H9 (cell line): Measurements from ENCODE around the gene DCLK2. TPM values are rescaled to one million over a fixed set of nuclear protein-coding genes. Genes with fewer than 3 reads are reported as not detected.

Experiments
- DNase-seq: peaks from one replicate; pipeline ENCODE4 v3.0.0-alpha.2; 2017
- H2AFZ ChIP-seq: one replicate; pipeline ENCODE4 v1.6.1; 2013; ENCODE audit warnings: mild to moderate bottlenecking, low read length, control low read depth, moderate library complexity
- H2AK5ac ChIP-seq: 2 replicates; pipeline ENCODE4 v1.6.1; 2013; ENCODE audit warnings: low read length, control low read depth, mixed read lengths; ENCODE audit not compliant: insufficient read length
- H2BK120ac ChIP-seq: one replicate; pipeline ENCODE4 v1.6.1; 2013; ENCODE audit warnings: low read depth, mild to moderate bottlenecking, low read length, control low read depth, inconsistent platforms; ENCODE audit not compliant: poor library complexity, severe bottlenecking
- H2BK12ac ChIP-seq: 2 replicates; pipeline ENCODE4 v1.6.1; 2013; ENCODE audit warnings: low read length, control low read depth, mixed read lengths, low read depth; ENCODE audit not compliant: insufficient read length
- H2BK15ac ChIP-seq: 2 replicates; pipeline ENCODE4 v1.6.1; 2013; ENCODE audit warnings: low read depth, low read length, control low read depth
- H2BK20ac ChIP-seq: one replicate; pipeline ENCODE4 v1.6.1; 2013; ENCODE audit warnings: low read depth, mild to moderate bottlenecking, low read length, control low read depth, inconsistent platforms; ENCODE audit not compliant: poor library complexity, severe bottlenecking
- H2BK5ac ChIP-seq: 2 replicates; pipeline ENCODE4 v1.6.1; 2013; ENCODE audit warnings: low read length, control low read depth, mixed read lengths; ENCODE audit not compliant: insufficient read length
- H3K14ac ChIP-seq: 2 replicates; pipeline ENCODE4 v1.6.1; 2013; ENCODE audit warnings: low read length, control low read depth; ENCODE audit not compliant: insufficient read depth
- H3K18ac ChIP-seq: 2 replicates; pipeline ENCODE4 v1.6.1; 2013; ENCODE audit warnings: low read depth, mild to moderate bottlenecking, mixed read lengths, low read length, control low read depth; ENCODE audit not compliant: insufficient read length
- H3K23ac ChIP-seq: 2 replicates; pipeline ENCODE4 v1.6.1; 2013; ENCODE audit warnings: low read length, control low read depth, mixed read lengths, low read depth; ENCODE audit not compliant: insufficient read length
- H3K23me2 ChIP-seq: 2 replicates; pipeline ENCODE4 v1.6.1; 2013; ENCODE audit warnings: low read depth, mild to moderate bottlenecking, mixed read lengths, low read length, control low read depth; ENCODE audit not compliant: insufficient read length, poor library complexity, severe bottlenecking
- H3K27ac ChIP-seq: 2 replicates; pipeline ENCODE4 v1.5.1; 2013; ENCODE audit warnings: low read length, control low read depth, mixed read lengths, low read depth; ENCODE audit not compliant: insufficient read length
- H3K27me3 ChIP-seq: 2 replicates; pipeline ENCODE4 v1.6.1; 2013; ENCODE audit warnings: low read length, control low read depth, inconsistent platforms; ENCODE audit not compliant: insufficient read depth
- H3K4ac ChIP-seq: 2 replicates; pipeline ENCODE4 v1.6.1; 2013; ENCODE audit warnings: low read depth, mild to moderate bottlenecking, control low read depth, inconsistent platforms, low read length, moderate library complexity
- H3K4me1 ChIP-seq: 2 replicates; pipeline ENCODE4 v1.6.1; 2013; ENCODE audit warnings: low read length, control low read depth, inconsistent platforms; ENCODE audit not compliant: insufficient read depth
- H3K4me2 ChIP-seq: 2 replicates; pipeline ENCODE4 v1.6.1; 2013; ENCODE audit warnings: low read length, control low read depth, mixed read lengths; ENCODE audit not compliant: insufficient read length, insufficient read depth
- H3K56ac ChIP-seq: 2 replicates; pipeline ENCODE4 v1.6.1; 2013; ENCODE audit warnings: low read depth, mild to moderate bottlenecking, mixed read lengths, low read length, control low read depth; ENCODE audit not compliant: insufficient read length
- H3K79me1 ChIP-seq: 2 replicates; pipeline ENCODE4 v1.6.1; 2013; ENCODE audit warnings: low read depth, mild to moderate bottlenecking, moderate library complexity, low read length, control low read depth, inconsistent platforms; ENCODE audit not compliant: insufficient read depth, poor library complexity, severe bottlenecking
- H3K79me2 ChIP-seq: 2 replicates; pipeline ENCODE4 v1.6.1; 2013; ENCODE audit warnings: low read length, control low read depth, inconsistent platforms; ENCODE audit not compliant: insufficient read depth
- H3K9ac ChIP-seq: 2 replicates; pipeline ENCODE4 v1.6.1; 2013; ENCODE audit warnings: low read length, control low read depth, mixed read lengths; ENCODE audit not compliant: insufficient read length; ENCODE audit errors: extremely low read depth
- H3K9me3 ChIP-seq: one replicate; pipeline ENCODE4 v1.6.1; 2013; ENCODE audit warnings: low read depth, low read length, inconsistent platforms; ENCODE audit not compliant: control insufficient read depth
- H3T11ph ChIP-seq: one replicate; pipeline ENCODE4 v1.6.1; 2013; ENCODE audit warnings: mild to moderate bottlenecking, low read length, control low read depth, inconsistent platforms
- H4K20me1 ChIP-seq: one replicate; pipeline ENCODE4 v1.6.1; 2013; ENCODE audit not compliant: control insufficient read depth, insufficient read length, insufficient read depth
- H4K5ac ChIP-seq: 2 replicates; pipeline ENCODE4 v1.6.1; 2013; ENCODE audit warnings: low read depth, mild to moderate bottlenecking, mixed read lengths, low read length, control low read depth; ENCODE audit not compliant: insufficient read length
- H4K8ac ChIP-seq: replicated peaks from 2 replicates; pipeline ENCODE4 v1.6.1; 2013; ENCODE audit warnings: low read length, control low read depth, mixed read lengths, low read depth; ENCODE audit not compliant: insufficient read length
- H4K91ac ChIP-seq: 2 replicates; pipeline ENCODE4 v1.6.1; 2013; ENCODE audit warnings: low read depth, mild to moderate bottlenecking, moderate library complexity, mixed read lengths, low read length, control low read depth; ENCODE audit not compliant: insufficient read length
- H3K27ac Mint-ChIP-seq, 3 experiments: 2 replicates in 2 of 3; 3 replicates in 1 of 3; pipeline ENCODE4 v1.8.0; 2020 to 2021; ENCODE audit warnings: mixed read lengths in 3 of 3, mild to moderate bottlenecking in 1 of 3, moderate library complexity in 1 of 3
- H3K27me3 Mint-ChIP-seq: 2 replicates; pipeline ENCODE4 v1.8.0; 2021; ENCODE audit warnings: low read depth, mild to moderate bottlenecking, moderate library complexity, mixed read lengths
- H3K36me3 Mint-ChIP-seq, 3 experiments: 2 replicates in 2 of 3; 3 replicates in 1 of 3; pipeline ENCODE4 v1.8.0; 2020 to 2021; ENCODE audit warnings: low read depth in 3 of 3, mixed read lengths in 3 of 3; ENCODE audit not compliant: insufficient read depth in 1 of 3
- H3K4me1 Mint-ChIP-seq, 2 experiments: 2 replicates each; pipeline ENCODE4 v1.8.0; 2020; ENCODE audit warnings: mixed read lengths in 2 of 2
- H3K4me3 Mint-ChIP-seq, 2 experiments: 2 replicates in 1 of 2; 3 replicates in 1 of 2; pipeline ENCODE4 v1.8.0; 2020 to 2021; ENCODE audit warnings: mild to moderate bottlenecking in 2 of 2, mixed read lengths in 2 of 2, moderate library complexity in 1 of 2
- H3K9me3 Mint-ChIP-seq, 2 experiments: 2 replicates in 1 of 2; 3 replicates in 1 of 2; pipeline ENCODE4 v1.8.0; 2020; ENCODE audit warnings: mild to moderate bottlenecking in 2 of 2, mixed read lengths in 2 of 2, moderate library complexity in 1 of 2
- WGBS: extraction: QIAGEN DNeasy Blood & Tissue Kit; methylation state at CpG from one replicate; pipeline ENCODE4 v1.1.7; 2013; ENCODE audit warnings: missing lambda C conversion rate, low lambda C conversion rate, mixed read lengths; ENCODE audit not compliant: insufficient read length; ENCODE audit errors: extremely low coverage; 5-methylcytosine and 5-hydroxymethylcytosine counted together
- total RNA-seq: library from RNA; stranded (reverse); gene quantifications from 2 replicates; pipeline ENCODE4 v1.2.1, GENCODE V29; 2021
- TF ChIP-seq, protein P1 (sequence below): fragments of 200-600 bp; sonication (generic); conservative IDR thresholded peaks from 3 replicates; pipeline ENCODE4 v1.8.0; 2021; ENCODE audit warnings: antibody characterized with exemption, mild to moderate bottlenecking

DCLK2 gene
- total RNA-seq, 1 experiment from 2014 or later = 0.33 TPM

DNA sequence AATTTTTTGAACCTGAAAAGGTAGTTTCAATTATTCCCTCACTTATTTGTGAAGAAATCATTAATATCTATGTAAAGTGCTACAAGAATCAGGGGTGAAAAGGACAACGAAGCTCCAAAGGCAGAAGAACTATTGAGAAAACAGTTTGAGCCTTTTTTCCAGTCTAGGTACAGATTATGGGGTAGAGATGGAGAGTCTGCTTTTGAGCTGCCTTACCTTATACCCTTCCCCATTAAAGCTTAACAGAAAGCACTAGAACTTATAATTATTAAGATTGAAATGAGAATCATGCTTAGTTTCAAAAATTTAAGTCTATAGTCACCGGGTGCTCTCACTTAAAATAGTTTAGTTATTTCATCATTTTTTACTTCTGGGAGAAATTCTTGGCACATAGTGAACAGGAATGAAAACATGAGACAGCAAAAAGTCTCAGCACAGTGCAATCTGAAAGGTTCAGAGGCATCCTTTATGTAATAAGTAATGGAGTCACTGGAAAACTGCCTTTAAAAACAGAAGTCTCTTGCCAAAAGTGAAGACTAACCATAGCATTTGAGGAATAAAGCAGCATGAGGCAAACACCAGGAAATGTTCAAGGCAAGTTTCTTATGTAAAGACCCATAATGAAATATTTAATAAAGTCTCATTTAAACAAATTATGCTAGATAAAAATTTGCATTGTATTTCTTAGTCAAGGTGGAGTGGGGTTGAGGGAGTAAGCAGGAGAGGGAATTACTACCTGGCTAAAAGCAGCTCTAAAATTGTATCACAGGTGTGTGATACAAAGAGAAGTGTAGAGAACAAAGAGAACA lies 5.1 kb upstream of the DCLK2 start:
- no peak overlapping the region for H3K27ac ChIP-seq
- H3K4me1 ChIP-seq = no peaks in the 10 kb centered on the region
- peaks cover 2 to 6% of the 10 kb centered on the region in 2 experiments for H3K4me1 Mint-ChIP-seq

More for the DNA sequence above, 5.1 kb upstream of the DCLK2 start:
- Histone ChIP-seq H3K79me1 (no peaks in the 10 kb centered on the region), H3K4ac (no peak overlapping the region), H3K14ac (no peak overlapping the region), H2AFZ (no peak overlapping the region), H2BK15ac (no peak overlapping the region), H2AK5ac (no peak overlapping the region), H2BK120ac (no peak overlapping the region), H4K8ac (no peak overlapping the region), H3K27me3 (no peaks in the 10 kb centered on the region), H3K4me2 (no peak overlapping the region), H4K20me1 (no peaks in the 10 kb centered on the region), H3K23ac (no peak overlapping the region), H3K9ac (no peak overlapping the region), H3K18ac (no peak overlapping the region), H2BK5ac (no peak overlapping the region), H3K9me3 (no peaks in the 10 kb centered on the region), H3K79me2 (no peaks in the 10 kb centered on the region), H3T11ph (no peak overlapping the region), H3K23me2 (no peaks in the 10 kb centered on the region), H3K56ac (no peak overlapping the region), H4K91ac (no peak overlapping the region), H4K5ac (no peak overlapping the region), H2BK20ac (no peak overlapping the region), H2BK12ac (no peak overlapping the region)
- H3K27ac Mint-ChIP-seq = no peak overlapping the region
- no peaks in the 10 kb centered on the region; a peak in 1 of 5 replicates for H3K9me3 Mint-ChIP-seq
- TF ChIP-seq, protein P1, sequence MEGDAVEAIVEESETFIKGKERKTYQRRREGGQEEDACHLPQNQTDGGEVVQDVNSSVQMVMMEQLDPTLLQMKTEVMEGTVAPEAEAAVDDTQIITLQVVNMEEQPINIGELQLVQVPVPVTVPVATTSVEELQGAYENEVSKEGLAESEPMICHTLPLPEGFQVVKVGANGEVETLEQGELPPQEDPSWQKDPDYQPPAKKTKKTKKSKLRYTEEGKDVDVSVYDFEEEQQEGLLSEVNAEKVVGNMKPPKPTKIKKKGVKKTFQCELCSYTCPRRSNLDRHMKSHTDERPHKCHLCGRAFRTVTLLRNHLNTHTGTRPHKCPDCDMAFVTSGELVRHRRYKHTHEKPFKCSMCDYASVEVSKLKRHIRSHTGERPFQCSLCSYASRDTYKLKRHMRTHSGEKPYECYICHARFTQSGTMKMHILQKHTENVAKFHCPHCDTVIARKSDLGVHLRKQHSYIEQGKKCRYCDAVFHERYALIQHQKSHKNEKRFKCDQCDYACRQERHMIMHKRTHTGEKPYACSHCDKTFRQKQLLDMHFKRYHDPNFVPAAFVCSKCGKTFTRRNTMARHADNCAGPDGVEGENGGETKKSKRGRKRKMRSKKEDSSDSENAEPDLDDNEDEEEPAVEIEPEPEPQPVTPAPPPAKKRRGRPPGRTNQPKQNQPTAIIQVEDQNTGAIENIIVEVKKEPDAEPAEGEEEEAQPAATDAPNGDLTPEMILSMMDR = no peak
- H3K27me3 Mint-ChIP-seq = peaks cover 40% of the 10 kb centered on the region
- WGBS = no CpG with 5 or more reads among the region's 2 CpGs
- H3K4me3 Mint-ChIP-seq = no peak overlapping the region
- DNase-seq = no peak
- H3K36me3 Mint-ChIP-seq = no peaks in the 10 kb centered on the region
